Osteocyte (in vitro differentiated cells): ENCODE data around the gene LSM14A. TPM values are rescaled to one million over a fixed set of nuclear protein-coding genes. Genes with fewer than 3 reads are reported as not detected.

ENCODE experiments used
- DNase-seq: peaks from one replicate; pipeline ENCODE4 v3.0.0; 2021; ENCODE audit warnings: mixed read lengths; ENCODE audit not compliant: unreplicated experiment; ENCODE audit errors: extremely low spot score
- H3K27ac Mint-ChIP-seq: one replicate; pipeline ENCODE4 v1.8.0; 2021; ENCODE audit warnings: mild to moderate bottlenecking, mixed read lengths; ENCODE audit not compliant: unreplicated experiment
- H3K27me3 Mint-ChIP-seq: one replicate; pipeline ENCODE4 v1.8.0; 2021; ENCODE audit warnings: mixed read lengths; ENCODE audit not compliant: unreplicated experiment
- H3K36me3 Mint-ChIP-seq: one replicate; pipeline ENCODE4 v1.8.0; 2021; ENCODE audit warnings: mixed read lengths; ENCODE audit not compliant: unreplicated experiment
- H3K4me1 Mint-ChIP-seq: one replicate; pipeline ENCODE4 v1.8.0; 2021; ENCODE audit warnings: mixed read lengths; ENCODE audit not compliant: unreplicated experiment
- H3K4me3 Mint-ChIP-seq: one replicate; pipeline ENCODE4 v1.8.0; 2021; ENCODE audit warnings: mild to moderate bottlenecking, moderate library complexity, mixed read lengths; ENCODE audit not compliant: unreplicated experiment
- H3K9me3 Mint-ChIP-seq: one replicate; pipeline ENCODE4 v1.8.0; 2021; ENCODE audit warnings: mixed read lengths; ENCODE audit not compliant: unreplicated experiment
- total RNA-seq: library from RNA; stranded (reverse); gene quantifications from 2 replicates; pipeline ENCODE4 v1.2.1, GENCODE V29; 2021
- TF ChIP-seq, protein P1 (sequence below): fragments of 200-600 bp; sonication (generic); IDR thresholded peaks from 2 replicates; pipeline ENCODE4 v1.5.0; 2021; ENCODE audit warnings: antibody characterized with exemption, mild to moderate bottlenecking, moderate library complexity

Gene LSM14A
- total RNA-seq, 1 donor from 2014 or later, result 97.8 TPM

DNA sequence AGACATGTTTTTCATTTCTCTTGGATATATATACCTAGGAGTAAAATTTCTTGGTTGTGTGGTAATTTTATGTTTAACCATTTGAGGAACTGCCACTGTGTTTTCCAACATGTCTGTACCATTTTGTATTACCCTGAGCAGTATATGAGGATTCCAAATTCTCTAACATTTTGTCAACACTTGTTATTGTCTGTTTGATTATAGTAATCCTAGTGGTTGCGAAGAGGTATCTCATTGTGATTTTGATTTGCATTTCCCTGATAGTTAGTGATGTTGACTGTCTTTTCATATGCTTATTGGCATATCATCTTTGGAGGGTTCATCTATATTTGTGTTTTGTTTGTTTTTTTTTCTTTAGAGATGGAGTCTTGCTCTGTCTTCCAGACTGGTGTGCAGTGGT is 103.4 kb downstream of the LSM14A start:
- no peak for DNase-seq
- no peaks in the 10 kb centered on the region for H3K27me3 Mint-ChIP-seq
- no peaks in the 10 kb centered on the region for H3K9me3 Mint-ChIP-seq
- peaks cover 6% of the 10 kb centered on the region for H3K36me3 Mint-ChIP-seq
- no peak overlapping the region for H3K27ac Mint-ChIP-seq
- H3K4me3 Mint-ChIP-seq, result no peak overlapping the region
- TF ChIP-seq, protein P1, sequence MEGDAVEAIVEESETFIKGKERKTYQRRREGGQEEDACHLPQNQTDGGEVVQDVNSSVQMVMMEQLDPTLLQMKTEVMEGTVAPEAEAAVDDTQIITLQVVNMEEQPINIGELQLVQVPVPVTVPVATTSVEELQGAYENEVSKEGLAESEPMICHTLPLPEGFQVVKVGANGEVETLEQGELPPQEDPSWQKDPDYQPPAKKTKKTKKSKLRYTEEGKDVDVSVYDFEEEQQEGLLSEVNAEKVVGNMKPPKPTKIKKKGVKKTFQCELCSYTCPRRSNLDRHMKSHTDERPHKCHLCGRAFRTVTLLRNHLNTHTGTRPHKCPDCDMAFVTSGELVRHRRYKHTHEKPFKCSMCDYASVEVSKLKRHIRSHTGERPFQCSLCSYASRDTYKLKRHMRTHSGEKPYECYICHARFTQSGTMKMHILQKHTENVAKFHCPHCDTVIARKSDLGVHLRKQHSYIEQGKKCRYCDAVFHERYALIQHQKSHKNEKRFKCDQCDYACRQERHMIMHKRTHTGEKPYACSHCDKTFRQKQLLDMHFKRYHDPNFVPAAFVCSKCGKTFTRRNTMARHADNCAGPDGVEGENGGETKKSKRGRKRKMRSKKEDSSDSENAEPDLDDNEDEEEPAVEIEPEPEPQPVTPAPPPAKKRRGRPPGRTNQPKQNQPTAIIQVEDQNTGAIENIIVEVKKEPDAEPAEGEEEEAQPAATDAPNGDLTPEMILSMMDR, result no peak
- peaks cover 51% of the 10 kb centered on the region for H3K4me1 Mint-ChIP-seq

GRCh38 chr19:34276614-34277013 is 104.3 kb downstream of the LSM14A start:
- DNase-seq, result no peak
- no peak overlapping the region for H3K4me3 Mint-ChIP-seq
- H3K9me3 Mint-ChIP-seq, result no peaks in the 10 kb centered on the region
- TF ChIP-seq, protein P1, result no peak
- H3K36me3 Mint-ChIP-seq, result peaks cover 9% of the 10 kb centered on the region
- no peaks in the 10 kb centered on the region for H3K27me3 Mint-ChIP-seq
- peak overlapping the region; percentile 40 for H3K27ac Mint-ChIP-seq
- H3K4me1 Mint-ChIP-seq, result peaks cover 48% of the 10 kb centered on the region

DNA sequence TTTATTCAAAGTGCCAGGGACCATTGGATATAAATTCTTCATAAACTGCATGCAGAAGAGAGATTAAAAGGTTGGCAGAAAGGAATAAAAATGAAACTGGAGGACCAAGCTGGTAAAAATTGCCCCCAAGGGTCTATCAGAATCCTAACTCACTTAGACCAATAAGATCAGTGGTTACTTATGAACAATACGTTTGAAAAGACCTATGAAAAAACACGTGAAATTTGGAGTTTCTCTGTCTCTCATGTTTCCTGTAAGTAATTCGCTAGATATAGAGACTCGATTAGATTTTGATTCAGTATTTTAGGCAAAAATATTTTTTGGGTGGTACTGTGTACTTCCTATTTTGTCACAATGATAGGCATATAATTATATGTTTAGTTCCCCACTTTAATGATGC is 104.9 kb downstream of the LSM14A start:
- TF ChIP-seq, protein P1, result no peak
- H3K4me1 Mint-ChIP-seq, result peaks cover 46% of the 10 kb centered on the region
- no peak for DNase-seq
- H3K9me3 Mint-ChIP-seq, result no peaks in the 10 kb centered on the region
- H3K27ac Mint-ChIP-seq, result peak overlapping the region; percentile 40
- peaks cover 11% of the 10 kb centered on the region for H3K36me3 Mint-ChIP-seq
- no peaks in the 10 kb centered on the region for H3K27me3 Mint-ChIP-seq
- no peak overlapping the region for H3K4me3 Mint-ChIP-seq

GRCh38 chr19:34278783-34279182 is 106.5 kb downstream of the LSM14A start:
- Mint-ChIP-seq H3K27me3 (no peaks in the 10 kb centered on the region), H3K4me1 (peaks cover 48% of the 10 kb centered on the region), H3K36me3 (peaks cover 9% of the 10 kb centered on the region), H3K9me3 (no peaks in the 10 kb centered on the region), H3K4me3 (no peak overlapping the region), H3K27ac (no peak overlapping the region)
- TF ChIP-seq, protein P1, result no peak
- DNase-seq, result no peak

Other genes starting within 250 kb of the LSM14A start
- 29.5 and 33.5 TPM in 2 replicates for gene GARRE1, start 82.0 kb downstream of the LSM14A start, total RNA-seq
- 181 and 192 TPM in 2 replicates for gene GPI, start 192.7 kb downstream of the LSM14A start, total RNA-seq
- gene PDCD2L, start 231.9 kb downstream of the LSM14A start, total RNA-seq, result 7.1 and 11.1 TPM in 2 replicates